Dendritic cell treated with granulocyte-macrophage colony-stimulating factor and Interleukin-4, amounts not matched to agents 40 ng/mL and 50 ng/mL, for 4 days (primary cell): ENCODE results near the gene BNC2.

Source experiments
- H3K27ac Mint-ChIP-seq: one replicate; pipeline ENCODE4 v1.8.0; 2022; ENCODE audit warnings: mild to moderate bottlenecking, mixed read lengths
- H3K27me3 Mint-ChIP-seq: one replicate; pipeline ENCODE4 v1.8.0; 2022; ENCODE audit warnings: mild to moderate bottlenecking, mixed read lengths
- H3K36me3 Mint-ChIP-seq: one replicate; pipeline ENCODE4 v1.8.0; 2022; ENCODE audit warnings: low read depth, mixed read lengths
- H3K4me1 Mint-ChIP-seq: one replicate; pipeline ENCODE4 v1.8.0; 2022; ENCODE audit warnings: low read depth, mixed read lengths
- H3K4me3 Mint-ChIP-seq: one replicate; pipeline ENCODE4 v1.8.0; 2022; ENCODE audit warnings: mild to moderate bottlenecking, moderate library complexity, mixed read lengths
- H3K9me3 Mint-ChIP-seq: one replicate; pipeline ENCODE4 v1.8.0; 2022; ENCODE audit warnings: mixed read lengths
- intact Hi-C: fragments of 100-400 bp; cut with micrococcal nuclease; formaldehyde crosslinking; loops from one replicate; pipeline ENCODE4 v1.15.0; 2022

Gene BNC2

GRCh38 chr9:16846986-16847385 is 23.5 kb downstream of the BNC2 start:
- no peak overlapping the region for H3K27ac Mint-ChIP-seq
- H3K4me1 Mint-ChIP-seq = no peaks in the 10 kb centered on the region
- no peaks in the 10 kb centered on the region for H3K9me3 Mint-ChIP-seq
- no peaks in the 10 kb centered on the region for H3K27me3 Mint-ChIP-seq
- no peaks in the 10 kb centered on the region for H3K36me3 Mint-ChIP-seq
- H3K4me3 Mint-ChIP-seq = no peak overlapping the region
- intact Hi-C loops = no loop called here

GRCh38 chr9:16846367-16846766 is 24.1 kb downstream of the BNC2 start:
- H3K4me3 Mint-ChIP-seq = no peak overlapping the region
- intact Hi-C loops = no loop called here
- H3K27me3 Mint-ChIP-seq = no peaks in the 10 kb centered on the region
- H3K27ac Mint-ChIP-seq = no peak overlapping the region
- no peaks in the 10 kb centered on the region for H3K36me3 Mint-ChIP-seq
- H3K4me1 Mint-ChIP-seq = no peaks in the 10 kb centered on the region
- no peaks in the 10 kb centered on the region for H3K9me3 Mint-ChIP-seq

- H3K27ac Mint-ChIP-seq = no peak overlapping the region
Observed at GRCh38 chr9:16834817-16835216, 35.7 kb downstream of the BNC2 start.

GRCh38 chr9:16833296-16833835 is 37.1 kb downstream of the BNC2 start:
- Mint-ChIP-seq H3K4me1 (no peaks in the 10 kb centered on the region), H3K4me3 (no peak overlapping the region), H3K9me3 (no peaks in the 10 kb centered on the region), H3K36me3 (no peaks in the 10 kb centered on the region), H3K27ac (no peak overlapping the region), H3K27me3 (peaks cover 10% of the 10 kb centered on the region)
- intact Hi-C loops = no loop called here

More at GRCh38 chr9:16834817-16835216, 35.7 kb downstream of the BNC2 start:
- Mint-ChIP-seq H3K27me3 (peaks cover 3% of the 10 kb centered on the region), H3K4me1 (no peaks in the 10 kb centered on the region), H3K36me3 (no peaks in the 10 kb centered on the region), H3K9me3 (no peaks in the 10 kb centered on the region), H3K4me3 (no peak overlapping the region)
- intact Hi-C loops = no loop called here

GRCh38 chr9:16832101-16832500 is 38.4 kb downstream of the BNC2 start:
- Mint-ChIP-seq H3K36me3 (no peaks in the 10 kb centered on the region), H3K9me3 (no peaks in the 10 kb centered on the region), H3K27ac (no peak overlapping the region), H3K27me3 (peaks cover 19% of the 10 kb centered on the region), H3K4me1 (no peaks in the 10 kb centered on the region), H3K4me3 (no peak overlapping the region)
- intact Hi-C loops = no loop called here

- no peak overlapping the region for H3K27ac Mint-ChIP-seq
- H3K9me3 Mint-ChIP-seq = no peaks in the 10 kb centered on the region
- H3K27me3 Mint-ChIP-seq = peaks cover 23% of the 10 kb centered on the region
- H3K4me1 Mint-ChIP-seq = no peaks in the 10 kb centered on the region
- H3K4me3 Mint-ChIP-seq = no peak overlapping the region
- no peaks in the 10 kb centered on the region for H3K36me3 Mint-ChIP-seq
- intact Hi-C loops = no loop called here
Observed at GRCh38 chr9:16830806-16831205, 39.7 kb downstream of the BNC2 start.

GRCh38 chr9:16828340-16829281 is 41.9 kb downstream of the BNC2 start:
- H3K4me1 Mint-ChIP-seq = no peaks in the 10 kb centered on the region
- H3K9me3 Mint-ChIP-seq = no peaks in the 10 kb centered on the region
- no peak overlapping the region for H3K27ac Mint-ChIP-seq
- no peaks in the 10 kb centered on the region for H3K36me3 Mint-ChIP-seq
- peaks cover 24% of the 10 kb centered on the region for H3K27me3 Mint-ChIP-seq
- intact Hi-C loops = no loop called here
- no peak overlapping the region for H3K4me3 Mint-ChIP-seq

GRCh38 chr9:16825971-16826625 is 44.4 kb downstream of the BNC2 start:
- Mint-ChIP-seq H3K9me3 (no peaks in the 10 kb centered on the region), H3K4me3 (no peak overlapping the region), H3K27ac (no peak overlapping the region), H3K36me3 (no peaks in the 10 kb centered on the region), H3K4me1 (no peaks in the 10 kb centered on the region), H3K27me3 (peaks cover 22% of the 10 kb centered on the region)
- intact Hi-C loops = no loop called here

- Mint-ChIP-seq H3K9me3 (no peaks in the 10 kb centered on the region), H3K4me1 (no peaks in the 10 kb centered on the region), H3K27me3 (peaks cover 21% of the 10 kb centered on the region), H3K36me3 (no peaks in the 10 kb centered on the region), H3K27ac (no peak overlapping the region), H3K4me3 (no peak overlapping the region)
- intact Hi-C loops = no loop called here
Observed at GRCh38 chr9:16825331-16825725, 45.1 kb downstream of the BNC2 start.

GRCh38 chr9:16824545-16825330 is 45.7 kb downstream of the BNC2 start:
- intact Hi-C loops = no loop called here
- no peak overlapping the region for H3K27ac Mint-ChIP-seq
- H3K27me3 Mint-ChIP-seq = peaks cover 21% of the 10 kb centered on the region
- no peaks in the 10 kb centered on the region for H3K36me3 Mint-ChIP-seq
- no peaks in the 10 kb centered on the region for H3K4me1 Mint-ChIP-seq
- H3K9me3 Mint-ChIP-seq = no peaks in the 10 kb centered on the region
- H3K4me3 Mint-ChIP-seq = no peak overlapping the region

GRCh38 chr9:16823906-16824305 is 46.6 kb downstream of the BNC2 start:
- Mint-ChIP-seq H3K9me3 (no peaks in the 10 kb centered on the region), H3K27ac (no peak overlapping the region), H3K4me3 (no peak overlapping the region), H3K4me1 (no peaks in the 10 kb centered on the region), H3K27me3 (peaks cover 20% of the 10 kb centered on the region), H3K36me3 (no peaks in the 10 kb centered on the region)
- intact Hi-C loops = no loop called here

GRCh38 chr9:16821344-16821743 is 49.1 kb downstream of the BNC2 start:
- H3K27ac Mint-ChIP-seq = no peak overlapping the region
- H3K4me3 Mint-ChIP-seq = no peak overlapping the region
- peaks cover 6% of the 10 kb centered on the region for H3K27me3 Mint-ChIP-seq
- H3K9me3 Mint-ChIP-seq = no peaks in the 10 kb centered on the region
- no peaks in the 10 kb centered on the region for H3K36me3 Mint-ChIP-seq
- H3K4me1 Mint-ChIP-seq = no peaks in the 10 kb centered on the region
- intact Hi-C loops = no loop called here

GRCh38 chr9:16817514-16817913 is 53.0 kb downstream of the BNC2 start:
- intact Hi-C loops = no loop called here
- no peak overlapping the region for H3K27ac Mint-ChIP-seq
- no peaks in the 10 kb centered on the region for H3K36me3 Mint-ChIP-seq
- no peaks in the 10 kb centered on the region for H3K4me1 Mint-ChIP-seq
- H3K4me3 Mint-ChIP-seq = no peak overlapping the region
- no peaks in the 10 kb centered on the region for H3K9me3 Mint-ChIP-seq
- H3K27me3 Mint-ChIP-seq = no peaks in the 10 kb centered on the region

GRCh38 chr9:16817002-16817401 is 53.5 kb downstream of the BNC2 start:
- Mint-ChIP-seq H3K27me3 (no peaks in the 10 kb centered on the region), H3K9me3 (no peaks in the 10 kb centered on the region), H3K36me3 (no peaks in the 10 kb centered on the region), H3K27ac (no peak overlapping the region), H3K4me1 (no peaks in the 10 kb centered on the region), H3K4me3 (no peak overlapping the region)
- intact Hi-C loops = no loop called here
